GM19397 (cell line): Measurements from ENCODE around the gene RNF25.
"Not testable (repeated sequence)": the region's sequence is repeated elsewhere in the genome, so short reads cannot be mapped to it uniquely, and the experiment has no call there.

Source experiments
- ATAC-seq: cut with Tn5 transposase; IDR thresholded peaks from one replicate; pipeline ENCODE4 v1.9.1; 2021; ENCODE audit warnings: mild to moderate bottlenecking, moderate library complexity; ENCODE audit not compliant: unreplicated experiment

Gene RNF25

GRCh38 chr2:218671654-218672566, at the start of gene RNF25, which contains the start of gene STK36:
Gene RNF25, minus strand, starts transcription at chr2:218672002. Its CDS starts 32 bp downstream, at chr2:218671970.
Gene STK36, plus strand, starts transcription at chr2:218672086. Its CDS starts 744 bp downstream, at chr2:218672830.
- ATAC-seq = peak; percentile 98

- ATAC-seq = no peak
Measured at GRCh38 chr2:218721488-218721887, 49.7 kb upstream of the RNF25 start.

GRCh38 chr2:218720048-218721041, 48.5 kb upstream of the RNF25 start:
- no peak for ATAC-seq

GRCh38 chr2:218719457-218719856, 47.7 kb upstream of the RNF25 start:
- ATAC-seq = no peak

GRCh38 chr2:218718058-218718457, 46.3 kb upstream of the RNF25 start:
- ATAC-seq = no peak

GRCh38 chr2:218717262-218717661, 45.5 kb upstream of the RNF25 start:
- ATAC-seq = no peak

- ATAC-seq = no peak
Measured at GRCh38 chr2:218716070-218716469, 44.3 kb upstream of the RNF25 start.

GRCh38 chr2:218713922-218714321, 42.1 kb upstream of the RNF25 start:
- no peak for ATAC-seq

GRCh38 chr2:218711550-218711929, 39.7 kb upstream of the RNF25 start:
- ATAC-seq = no peak

GRCh38 chr2:218710687-218711549, 39.1 kb upstream of the RNF25 start, which contains the start of gene TTLL4:
Gene TTLL4, plus strand, starts transcription at chr2:218710835. Its CDS starts 26,842 bp downstream, at chr2:218737677.
- peak; percentile 92 for ATAC-seq

- ATAC-seq = no peak
Measured at GRCh38 chr2:218710334-218710686, 38.5 kb upstream of the RNF25 start.

- ATAC-seq = no peak
Measured at GRCh38 chr2:218709908-218710307, 38.1 kb upstream of the RNF25 start.

GRCh38 chr2:218708086-218708485, 36.3 kb upstream of the RNF25 start:
- ATAC-seq = no peak

- no peak for ATAC-seq
Measured at GRCh38 chr2:218703341-218703740, 31.5 kb upstream of the RNF25 start.

GRCh38 chr2:218701806-218702205, 30.0 kb upstream of the RNF25 start:
- no peak for ATAC-seq

- ATAC-seq = no peak
Measured at GRCh38 chr2:218698885-218699284, 27.1 kb upstream of the RNF25 start.

GRCh38 chr2:218694405-218695145, 22.8 kb upstream of the RNF25 start:
- no peak for ATAC-seq

- no peak for ATAC-seq
Measured at GRCh38 chr2:218691234-218691633, 19.4 kb upstream of the RNF25 start.

- ATAC-seq = not testable (repeated sequence)
Measured at GRCh38 chr2:218687400-218688060, 15.7 kb upstream of the RNF25 start.
